Kidney tubule cell (primary cell): ENCODE measurements around the gene PRICKLE3.
"Not testable (repeated sequence)": the region's sequence is repeated elsewhere in the genome, so short reads cannot be mapped to it uniquely, and the experiment has no call there.

Experiments
- DNase-seq: peaks from one replicate; pipeline ENCODE4 v3.0.0-alpha.2; 2018; ENCODE audit warnings: low spot score

PRICKLE3 gene

GRCh38 chrX:49155900-49156837, 30.0 kb downstream of the PRICKLE3 start:
- peak; percentile 84 for DNase-seq

GRCh38 chrX:49155243-49155899, 30.8 kb downstream of the PRICKLE3 start:
- DNase-seq: peak; percentile 69

GRCh38 chrX:49153467-49153866, 32.7 kb downstream of the PRICKLE3 start:
- no peak for DNase-seq

GRCh38 chrX:49149291-49149690, 36.9 kb downstream of the PRICKLE3 start:
- DNase-seq: not testable (repeated sequence)

GRCh38 chrX:49148390-49149100, 37.6 kb downstream of the PRICKLE3 start:
- DNase-seq: peak; percentile 54

- no peak for DNase-seq
These were observed 38.2 kb downstream of the PRICKLE3 start for GRCh38 chrX:49147936-49148335.

- no peak for DNase-seq
These were observed 38.9 kb downstream of the PRICKLE3 start for GRCh38 chrX:49147282-49147681.

GRCh38 chrX:49143154-49143553, 43.0 kb downstream of the PRICKLE3 start:
- DNase-seq: not testable (repeated sequence)

- not testable (repeated sequence) for DNase-seq
These were observed 43.9 kb downstream of the PRICKLE3 start for GRCh38 chrX:49142264-49142663.

- no peak for DNase-seq
These were observed 46.5 kb downstream of the PRICKLE3 start for GRCh38 chrX:49139713-49140112.

GRCh38 chrX:49137492-49137891, 48.7 kb downstream of the PRICKLE3 start:
- no peak for DNase-seq

- DNase-seq: no peak
These were observed 52.4 kb downstream of the PRICKLE3 start for GRCh38 chrX:49133759-49134158.

GRCh38 chrX:49132275-49132674, 53.9 kb downstream of the PRICKLE3 start:
- not testable (repeated sequence) for DNase-seq

- no peak for DNase-seq
These were observed 56.7 kb downstream of the PRICKLE3 start for GRCh38 chrX:49129427-49129826.

GRCh38 chrX:49127742-49128258, 58.4 kb downstream of the PRICKLE3 start:
- not testable (repeated sequence) for DNase-seq
